Tibial artery (tissue), 4 donors: ENCODE data around the gene ZDHHC11.
"Not testable (repeated sequence)": the region's sequence is repeated elsewhere in the genome, so short reads cannot be mapped to it uniquely, and the experiment has no call there.

Experiments
- DNase-seq, 2 donors: peaks; one replicate each; pipeline ENCODE4 v3.0.0-alpha.2; 2019
- H3K27ac ChIP-seq, 2 donors: fragments of 200-600 bp; sonication (generic) in 1 of 2; 1 replicate in 1 of 2; 2 replicates in 1 of 2; pipeline ENCODE4 v1.5.1; 2018 to 2019; ENCODE audit warnings: mild to moderate bottlenecking in 1 of 2
- H3K27me3 ChIP-seq, 2 donors: fragments of 200-600 bp; sonication (generic) in 1 of 2; one replicate each; pipeline versions ENCODE4 v1.5.1 to v1.6.0; 2016 to 2019
- H3K36me3 ChIP-seq, 3 donors: fragments of 200-600 bp; sonication (generic) in 2 of 3; one replicate each; pipeline ENCODE4 v1.5.1; 2016 to 2019; ENCODE audit warnings: mild to moderate bottlenecking in 2 of 3
- H3K4me1 ChIP-seq, 4 donors: fragments of 200-600 bp; sonication (generic) in 2 of 4; 1 replicate in 3 of 4; 2 replicates in 1 of 4; pipeline ENCODE4 v1.5.1; 2016 to 2019
- H3K4me3 ChIP-seq, 2 donors: fragments of 200-600 bp; sonication (generic) in 1 of 2; 1 replicate in 1 of 2; 2 replicates in 1 of 2; pipeline ENCODE4 v1.5.1; 2018 to 2019; ENCODE audit warnings: mild to moderate bottlenecking in 2 of 2
- H3K9me3 ChIP-seq, 3 donors: fragments of 200-600 bp; sonication (generic) in 1 of 3; one replicate each; pipeline ENCODE4 v1.5.1; 2016 to 2019
- intact Hi-C: fragments of 100-400 bp; cut with DNase I; formaldehyde crosslinking; loops from one replicate; pipeline ENCODE4 v1.15.0; 2023; ENCODE audit warnings: low total_unique reads
- TF ChIP-seq, protein P1 (sequence below), 2 experiments: fragments of 200-600 bp in 1 of 2; fragments of 450-650 bp in 1 of 2; IDR thresholded peaks; one replicate each; pipeline ENCODE4 v1.5.1; 2017 to 2019; ENCODE audit warnings: antibody characterized with exemption in 2 of 2, mild to moderate bottlenecking in 1 of 2, moderate library complexity in 1 of 2

ZDHHC11 gene

DNA sequence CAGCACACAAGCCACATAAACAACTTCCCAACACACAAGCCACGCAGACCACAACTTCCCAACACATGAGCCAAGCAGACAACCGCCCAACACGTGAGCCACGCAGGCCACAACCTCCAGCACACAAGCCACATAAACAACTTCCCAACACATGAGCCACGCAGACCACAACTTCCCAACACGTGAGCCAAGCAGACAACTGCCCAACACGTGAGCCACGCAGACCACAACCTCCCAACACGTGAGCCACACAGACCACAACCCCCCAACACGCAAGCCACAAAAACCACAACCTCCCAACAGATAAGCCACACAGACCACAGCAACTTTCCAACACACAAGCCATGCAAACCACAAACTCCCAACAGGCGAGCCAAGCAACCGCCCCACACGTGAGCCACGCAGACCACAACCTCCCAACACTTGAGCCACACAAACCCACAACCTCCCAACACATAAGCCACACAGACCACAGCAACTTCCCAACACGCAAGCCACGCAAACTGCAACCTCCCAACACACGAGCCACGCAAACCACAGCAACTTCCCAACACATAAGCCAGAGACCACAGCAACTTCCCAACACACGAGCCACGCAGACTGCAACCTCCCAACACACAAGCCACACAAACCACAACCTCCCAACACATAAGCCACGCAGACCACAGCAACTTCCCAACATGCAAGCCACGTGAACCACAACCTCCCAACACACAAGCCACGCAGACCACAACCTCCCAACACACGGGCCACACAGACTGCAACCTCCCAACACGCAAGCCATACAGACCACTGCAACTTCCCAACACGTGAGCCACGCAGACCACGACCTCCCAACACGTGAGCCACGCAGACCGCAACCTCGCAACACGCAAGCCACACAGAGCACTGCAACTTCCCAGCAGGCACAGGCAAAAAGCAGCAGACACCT, 31.7 kb upstream of the ZDHHC11 start:
- Histone ChIP-seq H3K4me1 (no peaks in the 10 kb centered on the region), H3K27me3 (no peaks in the 10 kb centered on the region), H3K36me3 (peaks cover 66 to 82% (median 79%) of the 10 kb centered on the region in 3 donors), H3K27ac (no peak overlapping the region), H3K9me3 (no peaks in the 10 kb centered on the region), H3K4me3 (no peak overlapping the region)
- TF ChIP-seq, protein P1, sequence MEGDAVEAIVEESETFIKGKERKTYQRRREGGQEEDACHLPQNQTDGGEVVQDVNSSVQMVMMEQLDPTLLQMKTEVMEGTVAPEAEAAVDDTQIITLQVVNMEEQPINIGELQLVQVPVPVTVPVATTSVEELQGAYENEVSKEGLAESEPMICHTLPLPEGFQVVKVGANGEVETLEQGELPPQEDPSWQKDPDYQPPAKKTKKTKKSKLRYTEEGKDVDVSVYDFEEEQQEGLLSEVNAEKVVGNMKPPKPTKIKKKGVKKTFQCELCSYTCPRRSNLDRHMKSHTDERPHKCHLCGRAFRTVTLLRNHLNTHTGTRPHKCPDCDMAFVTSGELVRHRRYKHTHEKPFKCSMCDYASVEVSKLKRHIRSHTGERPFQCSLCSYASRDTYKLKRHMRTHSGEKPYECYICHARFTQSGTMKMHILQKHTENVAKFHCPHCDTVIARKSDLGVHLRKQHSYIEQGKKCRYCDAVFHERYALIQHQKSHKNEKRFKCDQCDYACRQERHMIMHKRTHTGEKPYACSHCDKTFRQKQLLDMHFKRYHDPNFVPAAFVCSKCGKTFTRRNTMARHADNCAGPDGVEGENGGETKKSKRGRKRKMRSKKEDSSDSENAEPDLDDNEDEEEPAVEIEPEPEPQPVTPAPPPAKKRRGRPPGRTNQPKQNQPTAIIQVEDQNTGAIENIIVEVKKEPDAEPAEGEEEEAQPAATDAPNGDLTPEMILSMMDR (IDR thresholded peaks at IDR 0.05), result no peak
- DNase-seq, result no peak
- intact Hi-C loops, result no loop called here

DNA sequence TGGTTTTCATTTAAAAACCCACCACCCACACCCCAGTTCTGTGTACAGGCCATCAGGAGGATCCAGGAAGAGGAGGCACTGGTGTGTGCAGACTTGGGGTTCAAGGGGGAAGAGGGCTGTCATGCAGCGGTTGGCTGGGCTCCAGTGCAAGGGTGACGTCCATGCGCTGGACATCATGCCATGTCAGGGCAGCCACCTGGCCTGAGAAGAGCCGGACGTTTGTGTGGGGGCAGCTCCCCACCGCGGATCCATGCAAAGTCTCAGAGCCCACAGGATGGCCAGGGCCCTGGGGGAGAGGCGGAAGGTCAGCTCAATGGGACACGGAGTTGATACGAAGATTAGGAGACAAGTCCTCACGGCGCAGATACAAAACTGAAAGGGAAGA, 30.8 kb upstream of the ZDHHC11 start:
- DNase-seq, result no peak
- intact Hi-C loops, result no loop called here
- no peaks in the 10 kb centered on the region for H3K27me3 ChIP-seq
- peaks cover 56 to 82% (median 79%) of the 10 kb centered on the region in 3 donors for H3K36me3 ChIP-seq
- H3K27ac ChIP-seq, result no peak overlapping the region
- no peak overlapping the region for H3K4me3 ChIP-seq
- no peaks in the 10 kb centered on the region for H3K4me1 ChIP-seq
- no peaks in the 10 kb centered on the region for H3K9me3 ChIP-seq
- TF ChIP-seq, protein P1 (IDR thresholded peaks at IDR 0.05), result no peak

DNA sequence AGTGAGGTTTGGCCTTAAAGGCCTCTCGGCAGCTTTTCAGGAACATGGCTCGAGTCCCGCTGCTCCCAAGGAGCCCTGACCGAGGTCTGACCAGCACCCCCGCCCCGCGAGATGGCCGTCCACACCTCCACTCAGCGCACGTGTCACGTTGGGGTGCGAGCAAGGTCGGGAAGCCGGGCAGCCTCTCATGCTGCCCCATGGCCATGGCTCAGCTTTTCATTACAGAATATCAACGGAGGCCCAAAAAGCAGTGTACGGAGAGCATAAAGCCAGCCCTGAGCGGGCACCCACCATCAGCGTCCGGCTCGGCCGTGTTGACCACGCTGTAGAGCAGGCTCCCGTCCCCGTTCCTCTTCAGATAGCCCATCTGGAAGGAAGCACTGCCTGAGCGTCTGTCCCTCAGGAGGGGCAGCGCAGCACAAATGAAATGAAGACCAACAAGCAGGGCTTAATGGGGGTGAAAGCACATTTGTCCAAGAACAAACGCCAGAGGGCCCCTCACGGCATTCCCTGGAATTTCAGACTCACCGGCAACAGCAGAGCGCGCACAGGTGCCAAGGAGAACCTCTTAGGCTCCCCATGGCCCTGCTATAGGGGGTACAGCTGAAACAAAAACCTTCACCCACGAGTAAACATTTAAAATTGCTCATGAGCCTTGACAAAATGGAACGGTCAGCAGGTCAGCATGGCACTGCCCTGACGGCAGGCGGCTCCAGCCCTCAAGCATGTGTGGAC, 30.2 kb upstream of the ZDHHC11 start:
- Histone ChIP-seq H3K4me3 (no peak overlapping the region), H3K27ac (no peak overlapping the region), H3K9me3 (no peaks in the 10 kb centered on the region), H3K27me3 (no peaks in the 10 kb centered on the region), H3K4me1 (no peaks in the 10 kb centered on the region), H3K36me3 (peaks cover 56 to 82% (median 79%) of the 10 kb centered on the region in 3 donors)
- intact Hi-C loops, result no loop called here
- DNase-seq, result no peak
- TF ChIP-seq, protein P1 (IDR thresholded peaks at IDR 0.05), result no peak

DNA sequence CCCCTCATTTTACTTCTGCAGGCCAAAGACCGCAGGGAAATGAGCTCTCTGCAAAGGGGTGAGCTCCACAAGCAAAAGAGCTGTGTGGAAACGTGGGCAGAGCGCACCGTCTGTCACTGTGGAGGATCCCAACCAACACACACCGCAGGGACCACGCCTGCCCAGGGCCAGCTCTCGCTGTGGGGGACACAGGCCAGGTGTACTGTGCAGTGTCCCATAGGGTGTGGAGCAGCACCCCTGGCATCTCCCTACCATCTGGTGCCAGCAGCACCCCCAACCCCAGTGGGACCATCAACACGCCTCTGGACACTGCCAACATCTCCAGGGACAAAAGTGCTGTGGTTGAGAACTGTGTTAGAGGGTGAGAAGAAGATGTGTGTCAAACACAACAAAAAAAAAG, 27.9 kb upstream of the ZDHHC11 start:
- not testable (repeated sequence) for H3K27ac ChIP-seq
- peaks cover 53 to 82% (median 78%) of the 10 kb centered on the region in 3 donors for H3K36me3 ChIP-seq

DNA sequence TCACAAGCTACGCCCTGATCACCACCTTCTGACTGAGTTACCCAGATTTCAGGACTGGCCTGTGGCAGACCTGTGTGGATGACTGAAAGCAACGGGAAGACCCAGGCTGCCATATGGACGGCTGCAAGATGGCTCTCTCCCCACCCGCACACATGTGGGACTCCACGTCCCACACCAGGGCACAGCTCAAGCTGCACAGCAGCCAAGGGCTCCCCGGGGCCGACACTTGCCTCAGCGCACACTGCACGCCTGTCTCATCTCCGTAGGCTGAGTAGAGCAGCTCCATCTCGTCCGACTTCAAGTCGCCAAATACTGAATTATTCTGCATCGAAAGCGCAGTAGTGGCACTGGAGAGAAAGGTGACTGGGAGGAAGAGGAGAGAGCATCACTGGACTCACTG, 27.3 kb upstream of the ZDHHC11 start:
- Histone ChIP-seq H3K4me1 (no peaks in the 10 kb centered on the region), H3K4me3 (no peak overlapping the region), H3K36me3 (peaks cover 53 to 82% (median 78%) of the 10 kb centered on the region in 3 donors), H3K9me3 (no peaks in the 10 kb centered on the region), H3K27ac (no peak overlapping the region), H3K27me3 (no peaks in the 10 kb centered on the region)
- intact Hi-C loops, result no loop called here
- TF ChIP-seq, protein P1 (IDR thresholded peaks at IDR 0.05), result no peak
- no peak for DNase-seq

More for the DNA sequence above, 27.9 kb upstream of the ZDHHC11 start:
- H3K4me3 ChIP-seq, DNase-seq, H3K27me3 ChIP-seq, H3K4me1 ChIP-seq, H3K9me3 ChIP-seq, intact Hi-C loops: not testable (repeated sequence)
